Measurements from ENCODE around the gene DCC.

DCC gene

DNA sequence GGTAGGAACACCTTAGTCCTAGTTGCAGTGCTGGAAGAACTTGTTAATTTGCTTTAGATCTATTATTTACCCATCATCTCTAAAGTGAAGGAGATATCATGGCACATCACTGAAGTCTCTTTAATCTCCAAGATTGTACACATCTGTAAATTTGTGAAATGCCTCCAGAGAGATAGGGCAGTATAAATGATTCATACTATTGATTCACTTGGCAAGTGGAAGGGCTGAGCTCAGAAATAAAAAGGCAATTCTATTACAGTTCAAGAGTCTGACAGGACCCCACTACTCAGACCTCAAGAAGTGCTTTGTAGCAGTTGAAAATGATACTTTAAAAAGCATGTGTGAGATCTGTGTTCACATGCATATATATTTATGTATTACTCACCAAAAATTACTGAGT is 489.3 kb downstream of the DCC start:
- no peak for DNase-seq (ENCODE audit: low read depth, low spot score)
- TF ChIP-seq, protein P1, sequence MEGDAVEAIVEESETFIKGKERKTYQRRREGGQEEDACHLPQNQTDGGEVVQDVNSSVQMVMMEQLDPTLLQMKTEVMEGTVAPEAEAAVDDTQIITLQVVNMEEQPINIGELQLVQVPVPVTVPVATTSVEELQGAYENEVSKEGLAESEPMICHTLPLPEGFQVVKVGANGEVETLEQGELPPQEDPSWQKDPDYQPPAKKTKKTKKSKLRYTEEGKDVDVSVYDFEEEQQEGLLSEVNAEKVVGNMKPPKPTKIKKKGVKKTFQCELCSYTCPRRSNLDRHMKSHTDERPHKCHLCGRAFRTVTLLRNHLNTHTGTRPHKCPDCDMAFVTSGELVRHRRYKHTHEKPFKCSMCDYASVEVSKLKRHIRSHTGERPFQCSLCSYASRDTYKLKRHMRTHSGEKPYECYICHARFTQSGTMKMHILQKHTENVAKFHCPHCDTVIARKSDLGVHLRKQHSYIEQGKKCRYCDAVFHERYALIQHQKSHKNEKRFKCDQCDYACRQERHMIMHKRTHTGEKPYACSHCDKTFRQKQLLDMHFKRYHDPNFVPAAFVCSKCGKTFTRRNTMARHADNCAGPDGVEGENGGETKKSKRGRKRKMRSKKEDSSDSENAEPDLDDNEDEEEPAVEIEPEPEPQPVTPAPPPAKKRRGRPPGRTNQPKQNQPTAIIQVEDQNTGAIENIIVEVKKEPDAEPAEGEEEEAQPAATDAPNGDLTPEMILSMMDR (IDR thresholded peaks at IDR 0.05; ENCODE audit: low read depth, low read length): no peak
- in situ Hi-C loops (cut with HindIII; ENCODE audit: low sequenced_read_pairs): no loop called here
- no peak overlapping the region for H3K4me3 ChIP-seq (ENCODE audit: low read depth, low read length)

DNA sequence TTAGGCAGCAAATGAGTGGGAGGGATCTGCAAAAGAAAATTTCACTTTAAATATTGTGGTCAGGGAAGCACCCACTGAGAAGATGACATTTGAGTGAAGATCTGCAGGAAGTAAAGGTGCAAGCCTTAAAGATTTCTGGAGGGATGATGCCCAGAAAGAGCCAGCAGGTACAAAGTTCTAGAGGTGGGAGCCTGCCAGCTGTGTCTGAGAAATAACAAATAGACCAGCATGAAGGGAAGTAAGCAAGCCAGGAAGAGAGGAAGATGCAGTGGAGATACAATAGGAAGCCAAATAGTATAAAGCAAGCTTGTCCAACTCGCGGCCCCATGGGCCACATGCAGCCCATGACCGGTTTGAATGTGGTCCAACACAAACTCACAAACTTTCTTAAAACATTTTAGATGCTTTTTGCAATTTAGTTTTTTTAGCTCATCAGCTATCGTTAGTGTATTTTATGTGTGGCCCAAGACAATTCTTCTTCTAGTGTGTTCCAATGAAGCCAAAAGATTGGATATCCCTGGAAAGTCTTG is 489.9 kb downstream of the DCC start:
- H3K4me3 ChIP-seq (ENCODE audit: low read depth, low read length): no peak overlapping the region
- in situ Hi-C loops (cut with HindIII; ENCODE audit: low sequenced_read_pairs): no loop called here
- TF ChIP-seq, protein P1 (IDR thresholded peaks at IDR 0.05; ENCODE audit: low read depth, low read length): no peak
- no peak for DNase-seq (ENCODE audit: low read depth, low spot score)

DNA sequence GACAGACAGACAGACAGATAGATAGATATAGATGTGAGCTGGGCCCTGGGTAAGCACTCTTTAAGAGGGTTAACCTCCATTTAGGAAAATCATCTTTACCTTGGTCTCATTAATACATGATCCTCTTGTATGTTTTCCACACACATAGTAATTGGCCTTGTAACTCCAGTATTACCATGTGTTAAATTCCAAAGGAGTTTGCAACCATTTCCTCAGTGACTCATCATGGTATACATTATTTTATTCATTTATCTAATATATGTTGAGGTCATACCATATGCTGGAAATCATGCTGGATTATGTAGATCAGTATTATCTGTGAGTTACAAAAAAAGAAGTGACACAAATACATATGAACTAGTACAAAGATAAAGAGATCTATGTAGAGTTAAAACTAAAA is 504.3 kb downstream of the DCC start:
- in situ Hi-C loops (cut with HindIII; ENCODE audit: low sequenced_read_pairs): no loop called here
- DNase-seq (ENCODE audit: low read depth, low spot score): no peak
- TF ChIP-seq, protein P1 (IDR thresholded peaks at IDR 0.05; ENCODE audit: low read depth, low read length): no peak
- H3K4me3 ChIP-seq (ENCODE audit: low read depth, low read length): no peak overlapping the region

DNA sequence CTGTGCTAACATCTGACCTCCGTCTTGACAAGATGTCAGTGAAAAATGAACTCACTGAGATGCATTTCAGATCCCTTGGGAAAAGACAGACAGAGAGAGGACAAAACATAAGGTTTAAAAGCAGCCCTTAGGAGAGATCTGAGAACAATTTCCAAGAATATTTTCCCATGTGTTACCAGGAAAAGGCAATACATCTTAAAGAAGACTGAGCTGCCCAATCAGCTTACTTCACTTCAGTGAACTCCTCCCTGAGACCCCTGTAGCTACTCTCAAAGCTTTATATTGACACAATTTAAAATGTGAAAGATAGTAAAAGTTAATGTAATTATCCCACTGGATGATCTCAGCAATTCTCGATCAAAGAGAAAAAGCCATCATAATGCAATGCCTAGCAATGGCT is 505.0 kb downstream of the DCC start:
- in situ Hi-C loops (cut with HindIII; ENCODE audit: low sequenced_read_pairs): no loop called here
- TF ChIP-seq, protein P1 (IDR thresholded peaks at IDR 0.05; ENCODE audit: low read depth, low read length): no peak
- no peak for DNase-seq (ENCODE audit: low read depth, low spot score)
- no peak overlapping the region for H3K4me3 ChIP-seq (ENCODE audit: low read depth, low read length)

DNA sequence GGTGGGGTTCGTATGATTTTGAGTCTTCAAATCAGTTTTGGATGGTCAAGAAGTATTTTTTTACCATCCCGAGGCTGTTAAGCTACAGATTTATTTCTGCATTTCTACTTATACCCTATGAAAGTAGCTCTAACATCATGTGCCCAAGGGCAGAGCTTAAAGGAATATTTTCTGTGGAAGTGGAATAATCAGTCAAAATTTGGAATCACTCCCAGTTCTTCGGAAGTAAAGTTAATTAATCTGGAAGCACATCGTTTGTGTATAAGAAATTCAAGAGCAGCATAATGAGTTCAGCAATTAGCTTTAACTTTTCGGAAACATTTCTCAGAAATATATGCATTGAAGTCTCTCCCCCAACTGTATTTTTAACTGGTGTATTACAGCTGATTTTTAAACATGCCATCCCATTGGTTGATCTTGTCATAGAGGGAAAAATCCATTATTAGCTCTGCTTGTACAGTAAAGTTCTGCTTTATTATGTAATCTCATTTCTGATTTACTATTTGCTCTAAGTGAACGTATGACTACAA is 510.1 kb downstream of the DCC start:
- no peak overlapping the region for H3K4me3 ChIP-seq (ENCODE audit: low read depth, low read length)
- TF ChIP-seq, protein P1 (IDR thresholded peaks at IDR 0.05; ENCODE audit: low read depth, low read length): no peak
- in situ Hi-C loops (cut with HindIII; ENCODE audit: low sequenced_read_pairs): no loop called here

DNA sequence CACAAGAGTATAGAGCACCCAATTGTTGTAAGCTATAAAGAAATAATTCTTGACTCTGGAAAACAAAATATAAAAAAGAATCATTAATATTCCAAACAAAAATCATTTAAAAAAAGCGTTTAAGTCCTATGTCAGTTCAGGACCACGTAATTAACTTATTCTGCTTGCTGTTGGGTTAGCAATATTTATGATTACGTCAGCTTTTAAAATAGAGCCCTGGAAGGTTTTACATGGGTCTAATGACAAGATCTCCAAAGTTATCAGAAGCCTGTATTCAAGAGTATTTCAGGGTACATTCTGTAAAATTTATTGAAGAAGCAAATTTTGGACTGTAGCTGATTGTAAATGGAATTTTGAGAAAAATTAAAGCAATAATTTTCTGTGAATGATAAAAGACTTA is 521.6 kb downstream of the DCC start:
- TF ChIP-seq, protein P1 (IDR thresholded peaks at IDR 0.05; ENCODE audit: low read depth, low read length): no peak
- no peak for DNase-seq (ENCODE audit: low read depth, low spot score)
- in situ Hi-C loops (cut with HindIII; ENCODE audit: low sequenced_read_pairs): no loop called here
- no peak overlapping the region for H3K4me3 ChIP-seq (ENCODE audit: low read depth, low read length)

More for the DNA sequence above, 510.1 kb downstream of the DCC start:
- no peak for DNase-seq (ENCODE audit: low read depth, low spot score)
